Left renal cortex interstitium (tissue), 4 donors: ENCODE data around the gene PI4KB. TPM values are rescaled to one million over a fixed set of nuclear protein-coding genes. Genes with fewer than 3 reads are reported as not detected.

Source experiments
- DNase-seq, 4 donors: peaks; one replicate each; pipeline ENCODE4 v3.0.0-alpha.2; 2013; ENCODE audit warnings: low read depth in 4 of 4, low spot score in 2 of 4, missing footprints in 1 of 4
- polyA plus RNA-seq, 4 donors: library from polyadenylated mRNA; unstranded; fragments of 120-200 nt; gene quantifications; one replicate each; pipeline ENCODE4 v1.2.1, GENCODE V29; 2013; ENCODE audit not compliant: insufficient read length in 4 of 4

Gene PI4KB
- polyA plus RNA-seq, 4 donors, result 59.0 to 77.4 (median 67.2) TPM

DNA sequence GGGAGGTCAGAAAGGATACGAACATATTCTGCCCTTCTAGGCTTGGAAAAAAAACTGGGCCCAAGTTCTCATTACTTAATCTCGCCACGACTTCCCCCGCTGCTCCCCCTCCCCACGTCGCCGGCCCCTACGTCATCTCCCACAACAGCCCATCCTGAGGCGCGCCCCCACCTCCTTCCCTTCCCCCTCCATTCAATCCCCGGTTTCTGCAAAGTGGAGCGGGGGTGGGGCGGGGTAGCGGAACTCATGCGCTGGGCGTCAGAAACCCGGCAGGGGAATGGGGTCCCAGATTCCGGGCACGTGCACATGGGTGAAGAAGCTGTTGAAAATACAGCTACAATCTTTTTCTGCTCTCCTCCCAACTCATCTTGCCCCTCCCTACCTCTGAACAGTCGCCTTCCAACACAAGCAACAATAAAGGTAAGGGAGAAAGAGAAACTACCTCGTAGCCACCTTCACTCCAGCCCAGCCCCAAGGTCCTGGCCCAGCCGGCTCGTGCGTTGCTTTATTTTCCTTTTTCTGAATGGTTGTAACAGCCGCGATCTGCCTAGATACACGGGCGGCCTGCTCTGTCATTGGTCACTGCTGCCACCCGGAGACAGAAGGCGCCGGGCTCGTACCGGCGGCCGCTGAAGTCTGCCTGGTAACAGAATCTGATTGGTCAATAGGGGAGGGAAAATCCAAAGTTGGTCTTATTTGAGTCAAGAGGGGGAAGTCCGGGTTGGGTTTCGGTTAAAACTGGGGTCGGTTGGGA is 19.7 kb upstream of the PI4KB start, which contains the start of gene RFX5:
Gene RFX5 (minus strand): TSS at position 484 of the 754 bp plus-strand sequence. CDS start 932 bp downstream, outside the sequence.
- peak; percentile 90 to 96 (median 92) for DNase-seq

DNA sequence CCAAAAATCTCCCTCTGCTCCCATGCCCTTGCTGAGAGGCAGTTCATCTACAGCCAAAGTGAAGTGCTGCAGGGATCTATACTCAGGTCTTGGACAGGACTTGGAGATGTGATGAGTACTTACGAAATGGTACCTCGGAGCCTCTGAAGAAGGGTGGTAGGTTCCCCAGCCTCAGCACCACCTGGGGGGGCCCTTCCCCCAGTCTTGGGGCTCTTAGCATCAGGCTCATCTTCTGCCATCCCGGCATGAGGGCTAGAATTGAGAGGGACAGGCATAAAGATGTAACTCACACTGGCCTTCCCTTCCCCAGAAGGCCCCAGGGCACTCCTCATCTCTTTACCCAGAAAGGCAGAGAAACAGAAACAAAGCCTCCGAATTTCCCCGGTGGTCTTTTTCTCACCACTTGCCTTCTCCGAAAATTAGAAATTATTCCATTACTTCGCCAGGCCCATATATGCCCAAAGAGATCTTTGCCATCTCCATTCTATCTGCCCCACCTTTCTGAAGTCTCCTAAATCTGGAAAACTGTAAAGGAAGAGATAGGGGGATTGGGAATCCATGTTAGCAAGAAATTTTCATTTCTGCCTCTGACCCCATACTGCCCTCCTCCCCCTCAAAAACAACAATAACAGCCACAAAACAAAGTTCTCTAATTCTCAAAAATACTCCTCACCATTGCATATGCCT is 19.0 kb upstream of the PI4KB start:
- no peak for DNase-seq

DNA sequence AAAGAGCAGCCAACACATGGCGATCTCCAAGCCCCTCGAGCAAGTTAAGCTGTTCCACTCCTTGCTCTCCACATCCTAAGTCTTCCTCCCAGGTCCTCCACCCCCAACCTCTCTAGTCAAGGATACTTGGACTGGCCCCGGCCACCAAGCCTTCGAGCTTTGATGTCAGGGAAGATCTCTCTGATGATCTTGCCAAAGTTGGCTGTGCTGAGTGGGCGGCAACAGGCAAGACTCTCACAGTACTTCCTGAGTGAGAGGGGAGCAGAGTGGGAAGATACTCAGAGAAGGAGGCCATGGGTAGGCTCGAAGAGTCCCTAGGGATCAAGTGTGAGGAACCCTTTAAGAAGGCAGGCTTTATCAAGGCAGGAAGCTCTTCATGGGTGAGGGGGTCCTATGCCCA is 17.1 kb upstream of the PI4KB start:
- DNase-seq, result no peak

DNA sequence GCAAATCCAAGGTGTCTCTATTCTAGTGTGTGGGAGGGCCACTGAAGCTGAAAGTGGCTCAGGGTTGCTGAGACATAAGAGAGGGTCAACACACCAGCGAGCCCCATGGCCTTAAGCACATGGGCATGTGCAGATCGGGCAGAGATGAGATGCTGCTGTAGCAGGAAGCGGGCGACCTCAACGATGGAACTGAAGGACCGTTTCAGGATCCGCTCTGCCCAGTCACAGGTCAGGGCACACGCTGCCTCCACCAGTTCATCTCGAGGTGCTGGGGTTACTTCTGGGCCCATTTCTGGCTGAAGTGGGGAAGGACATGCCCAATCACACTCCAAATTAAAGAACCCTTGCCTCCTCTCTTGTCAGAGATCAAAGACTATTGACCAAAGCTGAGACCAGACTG is 16.4 kb upstream of the PI4KB start:
- no peak for DNase-seq

DNA sequence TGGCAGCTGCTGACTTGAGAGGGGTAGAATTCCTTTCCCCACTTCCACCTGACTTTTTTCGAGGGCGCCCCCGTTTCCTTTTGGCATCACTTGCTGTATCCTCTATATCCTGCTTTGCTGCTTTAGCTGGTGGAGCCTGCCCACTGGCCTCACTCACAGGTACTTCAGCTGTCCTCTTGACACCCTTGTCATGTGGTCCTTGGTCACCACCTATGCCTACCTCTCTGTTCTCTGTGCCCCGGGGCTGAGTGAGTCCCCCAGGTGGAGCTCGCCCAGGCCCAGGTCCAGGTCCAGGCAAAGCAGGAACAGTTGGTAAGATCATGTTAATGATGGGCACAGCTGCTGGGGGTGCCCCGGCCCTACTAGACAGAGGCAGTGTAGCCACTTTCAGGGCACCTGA is 15.4 kb upstream of the PI4KB start:
- DNase-seq, result no peak

DNA sequence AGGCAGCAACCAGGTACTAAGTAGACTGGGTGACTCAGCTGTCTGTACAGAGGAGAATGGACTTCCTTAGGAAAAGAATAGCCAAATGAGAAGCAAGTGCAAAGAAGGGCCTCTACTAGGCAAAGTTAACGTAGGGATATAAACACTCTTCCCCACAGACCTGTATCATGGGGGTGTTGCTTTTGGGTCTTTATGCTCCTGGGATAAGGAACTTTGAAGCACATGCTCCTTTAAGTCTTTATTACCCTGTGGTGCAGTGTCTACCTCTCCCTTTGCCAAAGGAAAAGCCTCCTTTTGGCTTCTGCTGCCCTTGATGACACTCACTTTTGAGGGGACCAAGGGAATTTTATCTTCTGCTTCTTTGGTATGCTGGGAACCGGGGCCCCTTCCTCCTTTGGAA is 14.8 kb upstream of the PI4KB start:
- DNase-seq, result no peak

DNA sequence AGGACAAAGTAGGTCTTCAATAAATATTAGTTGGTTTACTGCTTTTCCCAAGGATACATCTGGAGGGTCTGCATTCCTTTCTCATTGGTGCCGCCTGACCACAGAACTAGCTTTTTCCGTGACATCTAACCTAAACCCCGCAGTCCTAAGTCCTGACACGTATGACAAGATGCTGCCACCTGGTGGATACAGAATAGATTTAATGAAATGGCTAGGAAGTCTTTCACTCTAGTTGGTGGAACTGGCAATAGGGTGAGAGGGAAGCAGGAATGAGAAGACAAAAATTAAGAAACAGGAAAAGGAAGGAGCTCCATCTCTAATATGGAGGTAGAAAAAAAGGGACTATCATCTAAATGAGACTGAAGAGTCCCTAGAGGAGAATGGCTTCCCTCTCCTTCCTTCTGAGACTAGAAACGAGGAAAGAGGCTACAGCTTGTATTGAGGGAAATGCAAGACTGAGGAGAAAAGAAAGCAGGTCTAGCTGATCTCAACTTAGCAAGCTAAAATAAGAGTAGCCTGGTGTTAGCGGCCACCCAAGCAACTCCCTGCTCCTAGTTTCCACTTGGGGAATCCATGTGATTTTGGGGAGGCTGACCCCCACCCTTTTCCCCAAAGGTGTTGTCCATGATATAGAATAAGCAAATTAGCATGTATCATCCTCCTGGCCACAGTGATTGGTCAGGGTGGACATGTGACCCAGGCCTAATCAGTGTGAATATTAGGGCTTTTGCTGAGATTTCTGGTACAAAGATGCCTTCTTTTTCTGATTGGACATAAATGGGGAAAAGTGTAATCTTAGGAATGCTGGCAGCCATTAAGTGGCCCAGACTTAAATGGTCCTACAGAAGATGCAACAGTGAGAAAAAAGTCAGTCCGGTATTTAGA is 13.9 kb upstream of the PI4KB start:
- DNase-seq, result peak in 1 of 4 donors; percentile 69

DNA sequence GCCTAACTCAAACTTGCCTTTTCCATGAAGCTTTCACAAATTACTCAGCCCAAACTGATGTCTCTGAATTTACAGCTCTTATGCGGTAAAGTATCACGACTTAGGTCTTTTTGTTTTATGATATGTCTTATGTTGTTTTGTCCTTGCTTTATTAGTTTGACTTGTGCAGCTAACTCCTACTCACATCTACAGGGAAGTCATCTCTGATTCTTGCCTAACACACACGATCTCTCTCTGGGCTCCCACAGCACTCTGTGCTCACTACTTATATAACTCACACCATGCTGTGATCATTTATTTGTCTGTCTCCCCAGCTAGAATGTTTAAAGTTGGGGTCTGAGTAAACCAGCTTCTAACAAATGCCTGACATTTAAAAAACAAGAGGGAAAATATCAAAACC is 9.3 kb upstream of the PI4KB start:
- DNase-seq, result no peak

DNA sequence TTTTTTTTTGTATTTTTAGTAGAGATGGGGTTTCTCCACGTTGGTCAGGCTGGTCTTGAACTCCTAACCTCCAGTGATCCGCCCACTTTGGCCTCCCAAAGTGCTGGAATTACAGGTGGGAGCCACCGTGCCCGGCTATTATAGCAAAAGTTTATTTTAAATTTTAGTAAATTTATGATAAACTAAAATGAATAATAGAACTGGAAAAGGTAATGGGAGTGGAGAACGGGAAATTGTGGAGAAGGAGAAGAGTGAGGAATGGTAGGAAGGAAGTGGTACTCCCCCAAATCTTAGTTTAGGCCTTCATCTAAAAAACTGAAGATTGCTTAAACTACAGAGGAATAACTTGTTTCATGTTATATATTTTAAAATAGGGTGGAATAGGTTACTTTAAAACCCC is 7.6 kb upstream of the PI4KB start:
- no peak for DNase-seq

DNA sequence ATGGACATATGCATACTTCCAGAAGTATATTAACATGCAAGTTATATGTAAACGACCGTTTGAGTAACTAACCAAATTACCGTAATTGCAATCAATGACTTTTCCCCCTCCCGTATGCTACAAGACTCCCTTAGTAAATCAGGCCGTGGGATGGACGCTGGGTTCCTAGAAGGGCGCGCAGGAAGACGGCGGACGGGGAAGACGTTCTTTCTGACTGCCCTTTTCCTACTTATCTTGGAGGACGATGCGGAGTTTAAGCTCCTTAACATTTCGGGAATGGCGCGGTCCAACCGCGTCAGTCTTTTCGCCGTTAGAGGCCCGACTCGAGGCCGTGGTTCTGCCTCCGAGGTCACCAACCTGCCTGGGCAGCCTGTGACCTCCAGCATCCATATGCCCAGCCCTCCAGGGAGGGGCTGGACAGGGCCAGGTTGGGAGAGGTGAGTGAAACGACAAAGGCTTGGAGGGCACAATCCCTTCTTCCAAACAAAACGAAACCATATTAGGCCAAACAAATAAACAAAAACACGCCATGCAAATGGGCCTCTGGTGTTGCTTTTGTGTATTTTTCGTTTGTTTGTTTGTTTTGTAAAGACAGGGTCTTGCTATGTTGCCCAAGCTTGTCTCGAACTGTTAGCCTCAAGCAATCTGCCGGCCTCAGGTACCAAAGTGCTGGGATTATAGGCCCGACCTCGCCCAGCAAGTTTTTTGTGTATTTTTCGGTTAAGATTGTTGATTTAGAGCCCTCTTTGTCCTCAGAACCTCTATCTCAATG is 873 bp upstream of the PI4KB start:
- peak in 1 of 4 donors; percentile 21 for DNase-seq

DNA sequence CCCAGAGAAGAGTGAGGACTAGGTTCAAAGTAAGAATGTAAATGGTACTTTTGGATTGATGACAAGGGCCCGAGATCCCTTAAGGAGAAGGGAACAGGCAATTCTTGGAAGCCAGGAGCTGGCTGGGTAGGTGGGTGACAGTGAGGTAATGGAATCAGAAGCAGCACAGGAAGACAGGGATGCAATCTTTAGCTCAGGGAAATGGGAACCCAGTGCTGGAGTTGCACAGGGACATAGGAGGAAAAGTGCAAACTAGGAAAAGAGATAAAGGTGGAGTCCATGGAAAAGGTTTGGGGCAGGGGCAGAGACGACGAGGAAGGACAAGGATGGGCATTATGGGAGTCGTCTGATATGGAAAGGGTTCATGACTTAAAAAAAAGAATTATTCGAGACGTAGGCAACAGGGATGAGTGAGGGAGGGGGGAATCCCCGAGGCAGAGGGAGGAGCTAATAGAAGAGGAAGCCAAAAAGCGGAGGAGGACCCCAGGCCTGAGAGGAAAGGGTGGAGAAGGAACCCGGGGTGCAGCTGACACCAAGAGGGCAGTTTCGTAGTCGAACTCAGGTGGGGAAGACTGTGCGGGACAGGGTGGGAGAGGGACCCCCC is 495 bp downstream of the PI4KB start:
- DNase-seq, result peak in 1 of 4 donors; percentile 20

DNA sequence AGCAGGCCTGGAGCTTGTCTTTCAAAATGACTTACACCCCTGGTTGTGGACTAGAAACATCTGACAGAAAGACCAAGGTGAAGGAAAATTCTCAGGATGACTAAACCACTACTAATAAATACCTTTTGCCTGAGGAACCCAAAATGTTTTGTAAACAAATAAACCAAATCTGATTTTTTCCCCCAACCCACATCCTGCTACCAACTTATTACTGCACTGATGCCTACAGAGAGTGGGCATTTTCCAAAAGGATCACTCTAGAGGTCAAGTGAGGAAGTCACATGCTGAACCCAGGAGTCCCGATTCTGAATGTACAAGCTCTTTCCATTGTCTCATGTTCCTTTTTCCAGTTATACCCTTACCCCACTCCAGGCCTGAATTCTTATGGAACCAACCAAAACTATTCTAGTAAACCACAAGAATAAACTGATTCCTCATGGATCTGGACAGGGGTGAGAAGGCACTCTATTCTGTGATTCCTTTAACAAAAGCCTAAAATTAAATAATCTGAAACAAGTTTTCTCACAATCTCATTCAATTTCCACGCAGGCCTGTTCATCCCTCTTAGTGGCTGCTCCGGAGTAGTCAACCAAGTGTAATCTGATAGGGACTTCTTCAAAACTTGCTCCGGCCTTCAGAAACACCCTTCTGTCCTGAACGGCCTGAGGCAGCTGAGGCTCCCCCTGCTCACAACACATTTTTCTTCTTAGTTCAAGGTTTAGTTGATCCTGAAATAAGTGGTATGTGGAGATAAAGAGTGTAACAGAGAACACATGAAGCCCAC is 1.4 kb downstream of the PI4KB start:
- DNase-seq, result no peak

DNA sequence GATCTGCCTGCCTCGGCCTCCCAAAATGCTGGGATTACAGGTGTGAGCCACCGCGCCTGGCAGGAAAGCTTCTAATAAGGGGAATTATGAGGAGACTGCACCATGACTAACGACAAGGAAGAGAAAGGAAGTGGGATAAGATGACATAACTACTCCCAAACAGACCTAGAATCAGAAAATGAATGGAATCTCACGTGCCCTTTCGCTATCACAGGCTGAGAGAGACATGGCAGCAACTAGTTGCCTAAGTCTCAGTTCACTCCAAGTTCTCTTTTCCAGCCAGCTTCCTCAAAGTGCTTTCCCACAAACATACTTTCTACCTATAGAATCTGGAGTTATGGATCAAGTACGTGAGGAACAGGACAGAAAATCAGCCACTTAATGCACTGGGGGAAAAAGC is 2.0 kb downstream of the PI4KB start:
- DNase-seq, result no peak

DNA sequence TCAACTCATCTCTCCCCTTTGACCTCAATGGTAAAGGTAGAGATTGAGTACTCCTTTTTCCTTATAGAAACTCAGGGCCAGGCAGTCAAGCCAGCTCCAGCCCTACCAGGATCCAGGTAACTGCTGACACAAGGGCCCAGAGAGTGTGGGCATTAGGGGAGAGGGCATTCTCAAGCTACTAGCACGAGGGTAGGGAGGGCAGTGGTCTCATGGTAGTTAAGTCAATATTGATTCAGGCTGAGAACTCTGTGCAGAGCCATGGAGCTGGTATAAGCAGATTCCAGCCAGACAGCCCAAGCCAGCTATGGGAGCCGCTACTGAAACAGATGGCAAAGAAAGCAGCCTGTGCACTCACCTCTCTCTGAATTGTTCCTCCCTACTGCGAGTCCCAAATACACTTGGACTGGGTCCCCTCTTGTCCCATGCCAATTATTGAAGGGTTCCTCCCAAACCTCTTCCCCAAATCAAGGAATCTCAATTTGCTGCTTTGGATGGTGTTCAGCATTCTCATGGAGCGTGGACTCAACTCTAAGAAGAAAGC is 2.8 kb downstream of the PI4KB start:
- no peak for DNase-seq

DNA sequence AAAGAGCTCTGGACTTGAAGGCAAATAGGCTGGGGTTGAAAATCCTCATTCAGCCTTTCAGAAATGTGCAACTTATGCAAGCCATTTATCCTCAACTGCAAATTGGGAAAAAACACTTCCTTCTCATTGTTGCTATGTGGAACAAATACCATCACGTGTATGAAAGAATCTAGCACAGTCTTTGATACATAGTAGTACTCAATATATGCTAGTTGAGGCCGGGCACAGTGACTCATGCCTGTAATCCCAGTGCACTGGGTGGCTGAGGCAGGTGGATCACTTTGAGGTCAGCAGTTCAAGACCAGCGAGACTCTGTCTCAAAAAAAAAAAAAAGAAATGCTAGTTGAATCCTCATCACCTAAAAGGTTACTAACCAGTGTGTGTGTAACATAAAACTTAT is 8.2 kb downstream of the PI4KB start:
- DNase-seq, result no peak

DNA sequence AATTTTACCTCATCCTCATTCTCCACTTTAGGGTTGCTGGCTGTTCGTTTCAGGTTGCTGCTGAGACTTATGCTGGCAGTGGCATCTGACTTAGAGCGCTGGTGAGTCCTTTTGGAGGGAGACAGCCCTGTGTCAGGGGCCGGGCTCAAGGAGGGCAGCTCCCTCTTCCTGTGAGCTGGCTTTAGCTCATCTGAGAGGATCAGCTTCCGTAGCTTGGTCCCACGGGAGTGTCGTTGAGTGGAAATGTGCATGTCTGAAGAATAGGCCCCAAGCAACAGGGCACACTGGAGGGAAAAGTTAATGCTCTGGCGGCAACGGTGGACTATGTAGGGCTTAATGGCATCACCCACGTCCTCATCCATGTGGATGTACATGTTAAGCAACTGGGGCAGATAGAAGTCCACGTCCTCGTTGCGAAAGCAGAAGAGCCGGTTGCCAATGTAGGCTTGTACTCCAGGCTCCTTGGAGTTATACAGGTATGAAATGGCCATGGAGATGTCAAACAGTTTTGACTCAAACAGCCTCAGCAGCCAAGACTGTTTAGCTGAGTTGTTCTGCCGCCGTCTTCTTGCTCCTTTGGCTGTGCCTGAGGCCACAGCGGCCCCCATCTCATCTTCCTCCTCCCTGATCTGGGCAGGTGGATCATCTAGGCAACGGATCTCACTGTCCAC is 11.5 kb downstream of the PI4KB start:
- DNase-seq, result no peak

DNA sequence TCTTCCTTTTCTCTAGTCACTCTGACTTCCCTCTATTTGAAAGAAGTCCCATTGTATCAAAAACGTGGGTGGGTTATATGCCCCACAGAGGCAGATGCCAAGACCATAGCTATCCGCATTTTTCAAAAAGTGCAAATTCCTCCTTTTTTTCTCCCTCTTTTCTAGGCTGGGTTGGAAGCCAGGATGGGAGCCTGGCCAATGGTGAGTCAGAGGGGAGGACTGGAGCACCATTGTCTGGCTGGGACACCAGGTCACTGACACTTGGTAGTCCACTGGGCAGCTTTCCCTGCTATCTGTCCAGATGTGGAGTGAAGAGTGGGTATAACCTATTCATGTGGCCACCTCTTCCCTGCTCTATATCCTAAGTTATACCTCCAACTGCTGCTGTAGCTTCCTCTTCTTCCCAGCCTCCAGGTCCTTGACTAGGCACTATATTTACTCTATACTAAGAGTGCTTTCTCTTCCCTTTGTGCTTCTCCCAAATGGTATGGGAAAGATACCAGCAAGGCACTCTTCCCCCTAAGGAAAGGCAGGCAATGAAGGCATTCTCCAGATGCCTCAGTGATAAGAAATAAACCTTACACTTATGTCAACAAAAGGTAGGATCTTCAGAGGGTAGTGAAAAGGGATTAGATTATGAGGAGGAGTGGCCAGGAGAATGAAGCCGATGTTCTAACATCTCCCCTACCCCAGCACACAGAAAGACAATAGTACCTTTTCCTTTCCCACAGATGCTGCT is 12.9 kb downstream of the PI4KB start:
- no peak for DNase-seq

DNA sequence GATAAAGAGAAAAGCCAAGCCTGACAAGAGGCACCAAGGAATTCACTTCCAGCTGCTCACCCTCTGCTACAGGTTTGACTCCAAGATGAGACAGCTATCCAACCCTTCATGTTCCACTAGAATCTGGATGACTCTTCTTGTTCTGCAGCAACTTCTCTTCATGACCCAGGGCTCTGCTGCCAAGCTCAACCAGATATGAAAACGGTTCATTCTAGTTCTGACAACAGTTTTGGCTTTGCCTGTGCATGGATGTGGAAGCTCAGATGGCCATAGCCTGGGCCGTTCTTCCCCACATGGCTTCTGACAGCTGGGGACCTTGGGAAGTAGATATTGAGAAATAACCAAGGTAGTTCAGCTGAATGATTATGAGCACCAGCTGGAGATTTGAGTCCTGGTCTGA is 13.7 kb downstream of the PI4KB start:
- no peak for DNase-seq
